Measurements from ENCODE around the gene COPS4.
"Not testable (repeated sequence)": the region's sequence is repeated elsewhere in the genome, so short reads cannot be mapped to it uniquely, and the experiment has no call there.

- TF ChIP-seq YY1 (IDR thresholded peaks at IDR 0.05; ENCODE audit: insufficient read depth, insufficient read length); ZNF274 (IDR thresholded peaks at IDR 0.05; ENCODE audit: low read depth, low read length): not testable (repeated sequence)
These were observed 47.5 kb upstream of the COPS4 start for GRCh38 chr4:82987519-82987918.

All from NT2/D1 (cell line).